ENCODE results near the gene MYO1D.

The MYO1D gene

DNA sequence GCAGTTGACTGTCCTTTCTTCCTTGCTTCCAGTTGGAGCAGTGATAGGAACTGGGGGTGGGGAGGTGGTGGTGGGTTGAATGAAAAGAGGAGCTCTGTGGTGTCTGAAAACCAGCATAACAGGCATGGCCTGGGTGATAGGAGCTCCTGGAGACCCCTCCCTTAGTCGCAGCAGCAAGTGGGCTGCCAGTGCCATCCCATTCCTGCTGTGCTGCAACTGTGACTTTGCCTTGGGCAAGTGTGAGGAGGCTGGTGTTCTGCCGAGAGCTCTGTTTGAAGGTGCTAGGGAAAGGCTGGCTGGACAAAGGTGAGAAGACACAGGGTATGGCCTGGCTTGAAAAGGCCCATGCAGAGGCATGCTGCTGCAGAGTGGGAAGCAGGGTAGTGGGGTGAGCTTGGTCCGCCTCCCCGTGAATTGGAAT, 392.9 kb downstream of the MYO1D start:
- Histone ChIP-seq H3K4me1 (ENCODE audit: control insufficient read depth, low read depth, low read length) (peaks cover 18% of the 10 kb centered on the region), H3K27me3 (ENCODE audit: control insufficient read depth, insufficient read depth, low read length) (no peaks in the 10 kb centered on the region), H3K9ac (ENCODE audit: low read length) (peak overlapping the region; percentile 0), H3K36me3 (ENCODE audit: control insufficient read depth, low read depth, low read length) (peaks cover 34% of the 10 kb centered on the region), H3K27ac (ENCODE audit: low read length) (peak overlapping the region; percentile 3), H3K9me3 (ENCODE audit: control insufficient read depth, low read depth, low read length) (no peaks in the 10 kb centered on the region), H3K4me3 (ENCODE audit: low read length) (no peak overlapping the region)

DNA sequence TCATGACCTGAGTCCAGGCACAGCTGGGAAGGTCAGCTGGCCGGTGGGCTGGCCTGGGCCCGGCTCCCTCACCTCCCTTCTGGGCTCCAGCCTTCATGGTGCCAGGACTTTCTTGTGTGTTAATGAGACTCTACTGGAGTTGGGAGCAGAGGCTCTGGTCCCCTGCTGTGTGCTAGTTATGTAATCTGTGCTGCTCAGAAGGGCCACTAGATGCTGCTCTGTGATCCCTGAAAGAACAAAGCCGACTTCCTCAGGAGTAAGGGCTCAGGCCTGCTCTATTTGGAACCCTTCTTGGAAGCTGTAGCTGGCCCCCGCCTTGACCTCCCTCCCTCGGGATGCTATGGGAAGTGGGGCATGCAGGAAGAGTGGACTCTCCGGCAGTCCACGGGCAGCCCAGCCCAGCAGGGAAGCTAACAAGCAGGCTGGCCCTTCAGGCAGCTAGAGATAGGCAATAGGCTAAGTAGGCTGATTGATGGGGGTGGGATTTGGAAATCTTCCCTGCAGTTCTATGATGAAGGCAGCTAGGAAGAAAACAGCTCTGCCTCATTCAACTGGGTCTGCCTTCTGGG, 393.4 kb downstream of the MYO1D start:
- Histone ChIP-seq H3K27ac (ENCODE audit: low read length) (peak overlapping the region; percentile 3), H3K36me3 (ENCODE audit: control insufficient read depth, low read depth, low read length) (peaks cover 36% of the 10 kb centered on the region), H3K9ac (ENCODE audit: low read length) (peak overlapping the region; percentile 0)

DNA sequence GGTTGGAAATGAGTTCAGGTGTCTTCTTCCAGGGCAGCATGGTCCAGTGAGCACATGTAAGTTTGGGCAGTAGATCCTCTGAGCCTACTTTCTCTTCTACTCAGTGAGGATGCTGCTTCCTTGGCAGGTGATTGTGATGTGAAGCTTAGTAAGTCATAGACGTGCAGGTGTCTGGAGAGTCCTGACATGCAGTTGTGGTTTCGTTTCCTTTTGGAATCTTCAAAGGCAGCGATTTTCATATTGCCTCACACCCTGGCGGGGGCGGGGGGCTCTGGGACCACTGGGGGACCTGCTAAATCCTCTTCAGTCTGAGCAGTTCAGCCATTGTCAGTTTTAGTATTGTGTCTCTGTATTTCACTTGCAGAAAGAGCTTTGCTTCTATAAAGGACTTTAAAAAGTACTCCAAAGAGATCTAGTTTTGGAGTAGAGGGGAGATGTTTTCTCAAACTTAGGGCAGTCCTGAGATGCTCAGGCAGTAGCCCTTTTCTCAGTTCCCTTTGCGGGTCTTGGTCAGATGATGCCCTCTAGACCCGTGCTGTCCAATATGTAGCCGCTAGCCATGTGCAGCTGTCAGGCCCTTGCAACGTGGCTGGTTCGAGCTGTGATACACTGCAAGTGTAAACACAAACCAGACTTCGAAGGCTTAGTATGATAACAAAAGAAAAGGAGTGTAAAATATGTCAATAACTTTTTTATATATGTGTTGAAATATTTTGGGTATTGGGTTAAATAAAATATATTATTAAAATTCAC, 394.2 kb downstream of the MYO1D start:
- Histone ChIP-seq H3K36me3 (ENCODE audit: control insufficient read depth, low read depth, low read length) (peaks cover 40% of the 10 kb centered on the region), H3K27ac (ENCODE audit: low read length) (no peak overlapping the region)

More for the DNA sequence above, 393.4 kb downstream of the MYO1D start:
- Histone ChIP-seq H3K4me3 (ENCODE audit: low read length) (no peak overlapping the region), H3K4me1 (ENCODE audit: control insufficient read depth, low read depth, low read length) (peaks cover 16% of the 10 kb centered on the region), H3K9me3 (ENCODE audit: control insufficient read depth, low read depth, low read length) (no peaks in the 10 kb centered on the region), H3K27me3 (ENCODE audit: control insufficient read depth, insufficient read depth, low read length) (no peaks in the 10 kb centered on the region)

DNA sequence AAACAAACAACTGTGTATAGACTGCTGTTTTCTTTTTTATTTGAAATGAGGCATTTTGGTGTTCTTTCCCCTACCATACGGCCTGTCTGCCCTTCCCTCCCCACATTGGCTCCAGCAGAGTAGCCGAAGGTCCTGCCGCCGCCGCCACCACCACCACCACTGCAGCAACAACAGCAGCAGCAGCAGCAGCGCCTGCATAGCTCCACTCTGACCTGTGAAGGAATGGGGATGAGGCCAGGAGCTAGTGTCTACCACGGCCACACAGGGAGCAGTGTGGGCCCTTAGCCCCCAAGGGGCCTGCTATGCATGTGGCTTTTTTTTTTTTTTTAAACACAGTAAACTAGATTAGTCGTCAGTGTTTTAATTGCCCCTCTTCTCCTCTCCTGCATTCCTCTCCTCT, 395.7 kb downstream of the MYO1D start:
- Histone ChIP-seq H3K4me3 (ENCODE audit: low read length) (no peak overlapping the region), H3K9ac (ENCODE audit: low read length) (no peak overlapping the region)

More for the DNA sequence above, 394.2 kb downstream of the MYO1D start:
- peaks cover 15% of the 10 kb centered on the region for H3K4me1 ChIP-seq (ENCODE audit: control insufficient read depth, low read depth, low read length)
- H3K27me3 ChIP-seq (ENCODE audit: control insufficient read depth, insufficient read depth, low read length) = no peaks in the 10 kb centered on the region
- H3K9ac ChIP-seq (ENCODE audit: low read length) = no peak overlapping the region
- no peak overlapping the region for H3K4me3 ChIP-seq (ENCODE audit: low read length)
- no peaks in the 10 kb centered on the region for H3K9me3 ChIP-seq (ENCODE audit: control insufficient read depth, low read depth, low read length)

DNA sequence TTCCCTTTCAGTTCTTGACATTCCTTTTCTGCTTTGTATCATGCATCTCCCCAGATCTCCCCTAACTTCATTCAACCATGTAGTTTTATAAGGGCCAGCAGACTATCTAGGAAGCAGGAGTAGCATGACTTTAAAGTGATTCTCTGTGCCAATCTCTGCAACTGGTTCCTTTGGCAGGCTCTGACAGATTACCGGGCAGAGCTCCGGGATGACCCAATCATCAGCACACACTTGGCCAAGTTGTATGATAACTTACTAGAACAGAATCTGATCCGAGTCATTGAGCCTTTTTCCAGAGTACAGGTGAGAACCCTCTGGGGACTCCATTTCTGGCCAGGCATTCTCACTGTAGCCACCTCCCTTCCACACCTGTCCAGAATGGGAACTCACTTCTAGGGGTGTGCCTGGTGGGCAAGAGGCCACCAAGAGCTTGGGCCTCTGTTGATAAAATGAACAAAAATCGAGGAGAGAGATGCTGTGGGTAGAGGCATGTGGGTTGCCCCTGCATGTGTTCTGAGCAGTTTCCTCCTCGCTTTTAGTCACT, 397.8 kb downstream of the MYO1D start:
- H3K36me3 ChIP-seq (ENCODE audit: control insufficient read depth, low read depth, low read length) = peaks cover 75% of the 10 kb centered on the region
- H3K9ac ChIP-seq (ENCODE audit: low read length) = no peak overlapping the region
- H3K27me3 ChIP-seq (ENCODE audit: control insufficient read depth, insufficient read depth, low read length) = no peaks in the 10 kb centered on the region
- H3K27ac ChIP-seq (ENCODE audit: low read length) = no peak overlapping the region
- H3K4me3 ChIP-seq (ENCODE audit: low read length) = no peak overlapping the region
- no peaks in the 10 kb centered on the region for H3K9me3 ChIP-seq (ENCODE audit: control insufficient read depth, low read depth, low read length)
- H3K4me1 ChIP-seq (ENCODE audit: control insufficient read depth, low read depth, low read length) = peaks cover 14% of the 10 kb centered on the region

More for the DNA sequence above, 395.7 kb downstream of the MYO1D start:
- no peak overlapping the region for H3K27ac ChIP-seq (ENCODE audit: low read length)
- H3K9me3 ChIP-seq (ENCODE audit: control insufficient read depth, low read depth, low read length) = no peaks in the 10 kb centered on the region
- H3K4me1 ChIP-seq (ENCODE audit: control insufficient read depth, low read depth, low read length) = peaks cover 15% of the 10 kb centered on the region
- H3K27me3 ChIP-seq (ENCODE audit: control insufficient read depth, insufficient read depth, low read length) = no peaks in the 10 kb centered on the region
- H3K36me3 ChIP-seq (ENCODE audit: control insufficient read depth, low read depth, low read length) = peaks cover 54% of the 10 kb centered on the region

DNA sequence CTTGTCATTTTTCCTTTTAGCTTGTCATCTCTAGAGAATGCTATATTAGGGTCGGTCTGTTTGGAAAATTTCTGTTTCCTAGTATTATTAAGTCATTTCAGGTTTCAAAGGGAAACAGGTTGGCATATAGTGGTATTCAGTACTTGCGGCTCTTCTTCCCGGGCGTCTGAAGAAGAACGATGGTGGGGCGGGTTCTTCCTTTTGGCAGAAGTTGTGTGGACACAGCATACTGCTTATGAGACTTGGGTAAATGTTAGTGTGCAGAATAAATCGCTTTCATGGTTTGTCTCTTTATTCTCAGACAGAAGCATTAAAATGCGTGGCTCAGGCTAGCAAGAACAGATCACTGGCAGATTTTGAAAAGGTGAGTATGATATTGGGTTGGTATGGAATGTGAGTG, 399.7 kb downstream of the MYO1D start:
- H3K4me3 ChIP-seq (ENCODE audit: low read length) = no peak overlapping the region
- no peak overlapping the region for H3K27ac ChIP-seq (ENCODE audit: low read length)
- no peaks in the 10 kb centered on the region for H3K27me3 ChIP-seq (ENCODE audit: control insufficient read depth, insufficient read depth, low read length)
- H3K9me3 ChIP-seq (ENCODE audit: control insufficient read depth, low read depth, low read length) = no peaks in the 10 kb centered on the region
- H3K4me1 ChIP-seq (ENCODE audit: control insufficient read depth, low read depth, low read length) = peaks cover 4% of the 10 kb centered on the region
- H3K36me3 ChIP-seq (ENCODE audit: control insufficient read depth, low read depth, low read length) = peaks cover 86% of the 10 kb centered on the region
- H3K9ac ChIP-seq (ENCODE audit: low read length) = no peak overlapping the region

DNA sequence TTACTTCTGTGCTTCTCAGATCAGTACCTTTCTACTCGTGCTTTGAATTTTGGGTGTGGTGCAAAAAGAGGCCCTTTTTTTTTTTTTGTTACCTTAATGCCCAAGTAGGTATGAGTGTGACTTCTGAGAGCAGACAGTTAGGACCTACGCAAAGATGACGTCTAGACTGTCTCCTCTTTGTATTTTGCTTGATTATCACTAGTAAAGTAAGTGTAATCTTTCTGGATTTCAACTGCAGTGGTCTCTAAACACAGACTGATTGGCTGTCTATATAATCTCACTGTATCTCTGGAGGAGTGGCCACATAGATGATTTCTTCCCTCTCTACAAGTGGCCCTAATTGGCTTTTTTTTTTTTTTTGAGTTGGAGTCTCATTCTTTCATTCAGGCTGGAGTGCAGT, 401.7 kb downstream of the MYO1D start:
- no peak overlapping the region for H3K27ac ChIP-seq (ENCODE audit: low read length)
- H3K9me3 ChIP-seq (ENCODE audit: control insufficient read depth, low read depth, low read length) = no peaks in the 10 kb centered on the region
- no peaks in the 10 kb centered on the region for H3K27me3 ChIP-seq (ENCODE audit: control insufficient read depth, insufficient read depth, low read length)
- peaks cover 4% of the 10 kb centered on the region for H3K4me1 ChIP-seq (ENCODE audit: control insufficient read depth, low read depth, low read length)
- H3K9ac ChIP-seq (ENCODE audit: low read length) = no peak overlapping the region
- peaks cover 91% of the 10 kb centered on the region for H3K36me3 ChIP-seq (ENCODE audit: control insufficient read depth, low read depth, low read length)
- H3K4me3 ChIP-seq (ENCODE audit: low read length) = no peak overlapping the region

DNA sequence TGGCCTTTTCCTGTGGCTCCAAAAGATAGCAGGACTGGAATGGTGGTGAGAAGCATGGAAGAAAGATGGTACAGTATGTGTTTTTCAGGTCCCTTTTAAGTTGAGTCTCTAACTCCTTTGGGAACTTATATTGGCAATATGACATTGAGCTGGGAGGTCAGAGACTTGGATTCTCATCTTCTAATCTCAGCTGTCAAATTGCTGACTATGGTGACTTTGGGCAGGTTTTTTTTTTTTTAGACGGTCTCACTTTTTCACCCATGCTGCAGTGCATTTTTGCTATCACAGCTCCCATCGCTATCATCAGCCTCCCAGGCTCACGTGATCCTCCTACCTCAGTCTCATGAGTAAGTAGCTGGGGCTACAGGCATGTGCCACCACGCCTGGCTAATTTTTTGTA, 405.3 kb downstream of the MYO1D start:
- no peaks in the 10 kb centered on the region for H3K27me3 ChIP-seq (ENCODE audit: control insufficient read depth, insufficient read depth, low read length)
- H3K9me3 ChIP-seq (ENCODE audit: control insufficient read depth, low read depth, low read length) = no peaks in the 10 kb centered on the region
- H3K4me1 ChIP-seq (ENCODE audit: control insufficient read depth, low read depth, low read length) = no peaks in the 10 kb centered on the region
- no peak overlapping the region for H3K4me3 ChIP-seq (ENCODE audit: low read length)
- H3K9ac ChIP-seq (ENCODE audit: low read length) = no peak overlapping the region
- no peak overlapping the region for H3K27ac ChIP-seq (ENCODE audit: low read length)
- peaks cover 87% of the 10 kb centered on the region for H3K36me3 ChIP-seq (ENCODE audit: control insufficient read depth, low read depth, low read length)

DNA sequence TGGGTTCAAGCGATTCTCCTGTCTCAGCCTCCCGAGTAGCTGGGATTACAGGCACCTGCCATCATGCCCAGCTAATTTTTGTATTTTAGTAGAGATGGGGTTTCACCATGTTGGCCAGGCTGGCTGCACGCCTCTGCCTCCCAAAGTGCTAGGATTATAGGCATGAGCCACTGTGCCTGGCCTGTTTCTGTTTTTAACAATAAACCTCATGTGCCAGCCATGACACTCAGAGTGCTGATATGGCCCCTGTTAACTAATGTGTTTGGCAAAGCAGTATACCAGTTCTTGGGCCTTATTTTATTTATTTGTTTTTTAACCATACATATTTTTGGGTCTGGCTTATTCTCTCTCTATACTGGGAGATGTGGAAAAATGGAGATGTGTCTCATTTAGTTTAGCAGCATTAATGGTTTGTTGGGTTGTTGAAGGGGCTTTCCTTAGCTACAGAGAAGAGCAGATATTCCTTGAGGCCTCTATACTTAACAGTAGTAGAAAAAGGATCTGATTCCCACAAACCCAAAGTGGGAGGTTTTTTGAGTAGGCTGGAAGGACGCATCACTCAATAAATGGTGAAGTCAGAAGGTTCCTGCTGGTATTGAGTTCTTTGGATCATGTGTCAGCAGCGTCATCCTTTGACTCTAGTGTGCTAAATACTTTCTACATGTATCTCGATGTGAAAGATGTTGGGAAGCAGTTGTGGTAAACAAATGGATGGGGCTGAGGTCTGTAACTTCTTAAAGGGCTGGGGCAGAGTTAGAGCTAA, 406.3 kb downstream of the MYO1D start:
- H3K27ac ChIP-seq (ENCODE audit: low read length) = no peak overlapping the region
- H3K27me3 ChIP-seq (ENCODE audit: control insufficient read depth, insufficient read depth, low read length) = no peaks in the 10 kb centered on the region
- no peaks in the 10 kb centered on the region for H3K4me1 ChIP-seq (ENCODE audit: control insufficient read depth, low read depth, low read length)
- H3K4me3 ChIP-seq (ENCODE audit: low read length) = no peak overlapping the region
- no peak overlapping the region for H3K9ac ChIP-seq (ENCODE audit: low read length)
- peaks cover 86% of the 10 kb centered on the region for H3K36me3 ChIP-seq (ENCODE audit: control insufficient read depth, low read depth, low read length)
- H3K9me3 ChIP-seq (ENCODE audit: control insufficient read depth, low read depth, low read length) = no peaks in the 10 kb centered on the region

DNA sequence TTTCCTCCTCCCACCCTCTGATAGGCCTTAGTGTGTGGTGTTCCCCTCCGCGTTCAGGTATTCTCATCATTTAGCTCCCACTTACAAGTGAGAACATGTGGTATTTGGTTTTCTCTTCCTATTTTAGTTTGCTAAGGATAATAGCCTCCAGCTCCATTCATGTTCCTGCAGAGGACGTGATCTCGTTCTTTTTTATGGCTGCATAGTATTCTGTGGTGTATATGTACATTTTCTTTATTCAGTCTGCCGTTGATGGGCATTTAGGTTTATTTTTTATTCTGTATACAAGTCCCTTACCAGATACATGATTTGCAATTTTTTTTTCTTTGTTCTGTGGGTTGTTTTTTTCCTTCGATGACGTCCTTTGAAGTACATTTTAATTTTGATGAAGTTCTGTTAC, 409.0 kb downstream of the MYO1D start:
- Histone ChIP-seq H3K9me3 (ENCODE audit: control insufficient read depth, low read depth, low read length) (no peaks in the 10 kb centered on the region), H3K27ac (ENCODE audit: low read length) (no peak overlapping the region), H3K36me3 (ENCODE audit: control insufficient read depth, low read depth, low read length) (peaks cover 86% of the 10 kb centered on the region), H3K9ac (ENCODE audit: low read length) (no peak overlapping the region), H3K4me3 (ENCODE audit: low read length) (no peak overlapping the region), H3K4me1 (ENCODE audit: control insufficient read depth, low read depth, low read length) (no peaks in the 10 kb centered on the region), H3K27me3 (ENCODE audit: control insufficient read depth, insufficient read depth, low read length) (no peaks in the 10 kb centered on the region)

DNA sequence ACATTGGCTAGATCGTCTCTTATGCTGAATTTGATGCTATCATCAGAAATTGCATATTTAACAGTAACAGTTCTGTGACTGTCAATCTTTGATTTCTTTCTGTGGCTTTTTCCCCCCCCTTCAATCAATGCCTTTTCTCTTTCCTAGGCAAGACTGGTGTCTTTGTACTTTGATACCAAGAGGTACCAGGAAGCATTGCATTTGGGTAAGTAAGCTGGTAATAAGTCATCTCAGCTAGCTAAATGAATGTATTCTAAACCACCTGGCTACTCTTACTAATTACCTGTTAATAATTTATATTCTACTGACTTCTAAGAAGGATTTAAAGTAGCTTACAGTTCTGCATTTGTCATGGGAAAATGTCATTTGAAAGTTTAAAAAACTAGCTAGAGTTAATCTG, 412.6 kb downstream of the MYO1D start:
- peaks cover 66% of the 10 kb centered on the region for H3K36me3 ChIP-seq (ENCODE audit: control insufficient read depth, low read depth, low read length)
- H3K9ac ChIP-seq (ENCODE audit: low read length) = no peak overlapping the region
- H3K4me1 ChIP-seq (ENCODE audit: control insufficient read depth, low read depth, low read length) = no peaks in the 10 kb centered on the region
- H3K9me3 ChIP-seq (ENCODE audit: control insufficient read depth, low read depth, low read length) = no peaks in the 10 kb centered on the region
- no peak overlapping the region for H3K4me3 ChIP-seq (ENCODE audit: low read length)
- no peak overlapping the region for H3K27ac ChIP-seq (ENCODE audit: low read length)
- no peaks in the 10 kb centered on the region for H3K27me3 ChIP-seq (ENCODE audit: control insufficient read depth, insufficient read depth, low read length)
